NCI-H2196 treated with DMSO at 0.1 percent for 48 hours (cell line): Measurements from ENCODE around the gene GMNN.
A peak's percentile ranks its signal among the peaks of the same experiment; 100 is the strongest.
"Not testable (repeated sequence)": the region's sequence is repeated elsewhere in the genome, so short reads cannot be mapped to it uniquely, and the experiment has no call there.

ENCODE experiments used
- DNase-seq: peaks from one replicate; lab custom pipeline; 2025; ENCODE audit not compliant: unreplicated experiment; lab: John Stamatoyannopoulos, UW

Gene GMNN

DNA sequence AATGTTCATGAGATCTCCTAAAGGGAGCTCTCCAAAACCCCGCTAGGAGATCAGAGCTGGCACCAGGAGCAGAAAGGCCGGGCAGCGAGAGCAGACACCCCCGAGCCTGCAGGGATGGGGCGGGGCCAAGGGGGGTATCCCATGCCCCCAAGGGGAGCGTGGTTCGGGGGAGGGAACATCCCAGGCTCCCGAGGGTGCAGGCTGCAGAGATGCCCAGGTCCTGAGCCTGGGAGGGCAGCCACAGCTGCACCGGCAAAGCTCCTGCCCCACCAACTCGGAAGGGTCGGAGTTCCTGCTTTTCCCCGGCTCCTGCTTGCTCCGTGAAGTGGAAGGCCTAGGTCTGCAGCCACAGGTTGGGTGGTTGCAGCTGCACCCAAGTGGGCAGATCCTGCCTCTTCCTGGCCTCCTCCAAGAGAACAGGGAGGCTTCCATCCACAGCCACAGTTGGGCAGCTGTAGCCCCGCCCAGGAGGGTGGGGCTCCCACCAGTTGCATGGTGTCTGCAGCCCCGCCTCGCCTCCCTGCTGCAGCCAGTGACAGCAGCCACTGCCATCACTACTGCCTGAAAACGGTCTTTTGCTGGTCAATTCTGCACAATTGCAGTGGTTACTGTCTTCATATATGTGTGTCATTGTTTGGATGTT lies 13.4 kb upstream of the GMNN start:
- no peak for DNase-seq

DNA sequence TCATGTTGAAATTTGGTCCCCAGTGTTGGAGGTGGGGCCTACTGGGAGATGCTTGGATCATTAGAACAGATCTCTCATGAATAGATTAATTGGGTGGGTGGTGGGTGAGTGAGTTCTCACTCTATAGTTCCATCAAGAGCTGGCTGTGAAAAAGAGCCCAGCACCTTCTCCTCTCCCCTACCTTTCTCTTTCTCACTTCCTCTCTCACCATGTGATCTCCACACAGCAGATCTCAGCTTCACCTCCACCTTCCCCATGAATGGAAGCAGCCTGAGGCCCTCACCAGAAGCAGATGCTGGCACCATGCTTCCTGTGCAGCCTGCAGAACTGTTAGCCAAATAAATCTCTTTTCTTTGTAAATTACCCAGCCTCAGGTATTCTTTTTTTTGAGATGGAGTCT lies 12.9 kb upstream of the GMNN start:
- no peak for DNase-seq

DNA sequence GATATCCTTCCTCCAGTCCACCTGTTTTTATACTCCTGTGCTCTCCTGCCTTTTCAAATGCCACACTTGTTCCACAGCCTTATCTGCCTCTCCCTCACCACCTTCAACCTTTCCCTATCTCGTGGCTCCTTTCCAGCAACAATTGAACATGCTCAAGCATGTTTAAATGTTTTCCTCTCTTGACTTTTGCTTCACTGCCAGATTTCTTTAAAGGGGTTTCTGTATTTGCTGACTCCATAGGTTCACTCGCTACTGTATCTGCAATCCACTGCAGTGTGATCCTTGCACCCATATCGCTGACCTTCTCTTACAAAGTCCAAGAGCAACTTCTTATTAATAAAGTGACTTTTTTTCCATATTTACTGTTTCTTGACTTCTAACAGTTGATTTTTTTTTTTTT lies 11.2 kb upstream of the GMNN start:
- peak; percentile 49 for DNase-seq

DNA sequence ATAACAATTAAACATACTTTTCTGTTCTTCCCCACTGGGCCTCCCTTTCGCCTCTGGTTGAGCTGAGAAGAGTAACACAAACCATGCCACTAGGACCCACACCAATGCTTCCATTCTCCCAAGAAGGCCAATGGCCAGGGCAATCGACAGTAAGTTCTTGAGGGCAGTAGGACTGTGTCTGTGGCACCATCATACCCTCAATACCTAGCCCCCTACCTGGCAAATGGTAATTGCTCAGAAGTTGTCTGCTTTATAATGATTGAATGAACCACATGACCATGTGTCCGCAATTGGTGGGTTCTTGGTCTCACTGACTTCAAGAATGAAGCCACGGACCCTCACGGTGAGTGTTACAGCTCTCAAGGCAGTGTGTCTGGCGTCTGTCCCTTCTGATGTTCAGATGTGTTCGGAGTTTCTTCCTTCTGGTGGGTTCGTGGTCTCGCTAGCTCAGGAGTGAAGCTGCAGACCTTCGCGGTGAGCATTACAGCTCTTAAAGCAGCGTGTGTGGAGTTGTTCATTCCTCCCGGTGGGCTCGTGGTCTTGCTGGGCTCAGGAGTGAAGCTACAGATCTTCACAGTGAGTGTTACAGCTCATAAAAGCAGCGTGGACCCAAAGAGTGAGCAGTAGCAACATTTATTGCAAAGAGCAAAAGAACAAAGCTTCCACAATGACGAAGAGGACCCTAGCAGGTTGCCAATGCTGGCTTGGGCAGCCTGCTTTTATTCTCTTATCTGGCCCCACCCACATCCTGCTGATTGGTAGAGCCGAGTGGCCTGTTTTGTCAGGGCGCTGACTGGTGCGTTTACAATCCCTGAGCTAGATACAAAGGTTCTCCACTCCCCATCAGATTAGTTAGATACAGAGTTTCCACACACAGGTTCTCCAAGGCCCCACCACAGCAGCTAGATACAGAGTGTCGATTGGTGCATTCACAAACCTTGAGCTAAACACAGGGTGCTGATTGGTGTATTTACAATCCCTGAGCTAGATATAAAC lies 9.6 kb upstream of the GMNN start:
- not testable (repeated sequence) for DNase-seq

DNA sequence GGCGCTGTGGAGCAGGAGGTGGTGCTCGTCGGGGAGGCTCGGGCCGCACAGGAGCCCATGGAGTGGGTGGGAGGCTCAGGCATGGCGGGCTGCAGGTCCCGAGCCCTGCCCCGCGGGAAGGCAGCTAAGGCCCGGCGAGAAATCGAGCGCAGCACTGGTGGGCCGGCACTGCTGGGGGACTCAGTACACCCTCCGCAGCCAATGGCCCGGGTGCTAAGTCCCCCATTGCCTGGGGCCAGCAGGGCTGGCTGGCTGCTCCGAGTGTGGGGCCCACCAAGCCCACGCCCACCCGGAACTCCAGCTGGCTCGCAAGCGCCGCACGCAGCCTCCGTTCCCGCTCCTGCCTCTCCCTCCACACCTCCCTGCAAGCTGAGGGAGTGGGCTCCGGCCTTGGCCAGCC lies 8.8 kb upstream of the GMNN start:
- DNase-seq, result not testable (repeated sequence)

DNA sequence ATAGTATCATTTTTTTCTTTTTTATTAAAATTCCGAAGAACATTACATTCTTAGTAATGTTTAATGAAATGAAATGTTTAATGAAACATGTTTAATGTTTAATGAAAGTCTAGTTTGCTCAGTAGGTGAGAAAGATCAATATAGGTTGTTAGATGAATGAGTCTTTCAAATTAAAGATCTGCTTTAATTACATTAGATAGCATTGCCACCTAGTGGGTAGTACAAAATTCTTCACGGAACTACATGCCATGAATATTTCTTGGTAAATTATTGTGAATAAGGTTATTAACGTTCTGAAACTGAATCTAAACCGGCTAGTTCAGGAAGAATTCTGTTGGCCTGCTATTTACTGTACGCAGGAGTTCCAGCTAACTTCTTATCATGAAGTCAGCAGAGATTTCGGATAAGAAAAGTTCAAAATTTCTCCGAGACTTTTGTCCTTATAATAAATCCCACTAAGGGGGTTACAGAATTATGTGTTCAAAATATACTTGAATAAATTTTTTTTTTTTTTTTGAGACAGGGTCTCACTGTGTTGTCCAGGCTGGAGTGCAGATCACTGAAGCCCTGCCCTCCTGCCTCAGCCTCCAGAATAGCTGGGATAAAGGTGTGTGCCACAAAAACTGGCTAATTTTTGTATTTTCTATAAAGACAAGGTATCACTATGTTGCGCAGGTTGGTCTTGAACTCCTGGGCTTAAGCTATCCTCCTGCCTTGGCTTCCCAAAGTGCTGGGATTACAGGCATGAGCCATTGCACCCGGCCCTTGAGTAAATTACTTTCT lies 7.9 kb upstream of the GMNN start:
- DNase-seq, result peak; percentile 2

DNA sequence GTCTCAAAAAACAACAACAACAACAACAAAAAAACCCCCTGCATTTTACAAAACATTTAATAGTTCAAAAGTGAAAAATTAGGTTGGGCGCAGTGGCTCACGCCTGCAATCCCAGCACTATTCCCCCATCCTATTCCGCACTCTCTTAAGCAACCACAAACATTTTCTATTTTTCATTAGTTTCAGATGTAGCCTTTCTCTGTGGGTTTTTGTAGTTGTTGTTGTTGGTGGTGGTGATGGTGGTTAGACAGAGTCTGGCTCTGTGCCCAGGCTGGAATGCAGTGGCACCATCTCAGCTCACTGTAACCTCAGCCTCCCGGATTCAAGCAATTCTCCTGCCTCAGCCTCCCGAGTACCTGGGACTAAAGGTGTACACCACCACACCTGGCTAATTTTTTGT lies 6.4 kb upstream of the GMNN start:
- no peak for DNase-seq

DNA sequence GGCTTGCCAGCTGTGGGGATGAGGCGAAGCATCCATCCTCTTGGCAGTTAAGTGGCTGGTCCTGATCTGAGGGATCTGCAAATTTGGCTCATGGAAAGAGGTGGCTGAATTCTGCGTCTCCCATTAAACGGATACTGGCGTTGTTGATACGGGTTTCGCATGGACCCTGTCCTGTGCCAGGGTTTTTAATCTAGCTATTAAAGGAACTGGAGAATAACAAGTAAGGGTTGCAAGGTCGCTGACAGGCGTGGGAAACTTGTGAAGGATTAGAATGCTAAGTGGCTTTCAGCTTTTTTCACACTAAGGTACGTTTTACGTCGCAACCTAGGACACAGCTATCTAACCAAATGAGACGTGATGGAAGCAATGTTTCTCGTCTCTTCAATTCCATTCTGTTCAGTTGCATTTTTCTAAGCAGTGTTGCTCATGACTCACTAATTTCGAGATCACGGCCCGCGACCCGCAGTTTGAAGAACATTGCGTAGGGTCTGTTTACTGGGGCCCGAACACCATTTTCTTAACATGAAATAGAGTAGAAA lies 852 bp downstream of the GMNN start:
- no peak for DNase-seq

DNA sequence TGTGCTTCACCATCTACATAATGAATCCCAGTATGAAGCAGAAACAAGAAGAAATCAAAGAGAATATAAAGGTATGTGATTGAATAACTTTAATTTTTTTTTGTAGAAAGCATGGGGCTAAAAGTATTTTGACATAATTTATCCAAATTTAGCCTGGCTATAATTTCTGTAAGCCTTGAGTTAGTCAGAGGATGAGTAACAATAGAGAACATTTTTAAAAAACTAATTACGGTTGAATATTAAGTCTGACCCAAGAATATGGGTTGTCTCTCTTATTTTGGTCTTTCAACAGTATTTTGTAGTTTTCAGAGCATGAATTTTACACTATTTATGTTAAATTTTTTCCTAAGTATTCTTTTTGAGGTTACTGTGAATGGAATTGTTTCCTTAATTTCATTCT lies 2.5 kb downstream of the GMNN start:
- no peak for DNase-seq

DNA sequence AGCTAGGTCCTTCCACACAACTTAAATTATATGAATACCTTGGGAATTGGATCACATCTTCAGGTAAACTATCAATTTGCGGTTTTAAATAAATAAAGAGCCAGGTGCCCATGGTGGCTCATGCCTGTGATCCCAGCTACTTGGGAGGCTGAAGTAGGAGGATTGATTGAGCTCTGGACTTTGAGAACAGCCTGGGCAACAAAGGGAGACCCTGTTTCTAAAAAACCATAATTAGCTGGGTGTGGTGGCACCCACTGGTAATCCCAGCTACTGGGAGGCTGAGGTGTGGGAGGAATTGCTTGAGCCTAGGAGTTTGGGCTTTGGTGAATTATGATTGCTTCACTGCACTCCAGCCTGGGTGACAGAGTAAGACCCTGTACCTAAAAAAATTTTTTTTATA lies 3.4 kb downstream of the GMNN start:
- no peak for DNase-seq

DNA sequence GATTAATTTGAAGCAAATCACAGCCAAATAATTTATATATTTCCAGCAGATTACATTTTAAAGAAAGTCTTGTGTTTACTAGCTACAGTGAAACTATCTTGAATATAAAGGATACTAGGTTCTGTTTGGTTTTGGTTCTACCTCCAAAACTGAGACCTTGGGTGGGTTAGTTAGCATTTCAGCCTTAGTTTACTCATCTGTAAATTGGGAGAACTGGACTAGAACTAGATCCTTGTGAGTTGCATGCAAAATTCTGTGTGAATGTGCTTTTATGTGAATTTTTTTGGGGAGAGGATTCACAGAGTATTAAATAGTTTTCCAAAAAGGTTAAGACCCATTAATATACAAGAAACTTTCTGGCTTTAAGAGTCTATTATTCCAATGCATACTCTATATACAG lies 4.1 kb downstream of the GMNN start:
- DNase-seq, result no peak

DNA sequence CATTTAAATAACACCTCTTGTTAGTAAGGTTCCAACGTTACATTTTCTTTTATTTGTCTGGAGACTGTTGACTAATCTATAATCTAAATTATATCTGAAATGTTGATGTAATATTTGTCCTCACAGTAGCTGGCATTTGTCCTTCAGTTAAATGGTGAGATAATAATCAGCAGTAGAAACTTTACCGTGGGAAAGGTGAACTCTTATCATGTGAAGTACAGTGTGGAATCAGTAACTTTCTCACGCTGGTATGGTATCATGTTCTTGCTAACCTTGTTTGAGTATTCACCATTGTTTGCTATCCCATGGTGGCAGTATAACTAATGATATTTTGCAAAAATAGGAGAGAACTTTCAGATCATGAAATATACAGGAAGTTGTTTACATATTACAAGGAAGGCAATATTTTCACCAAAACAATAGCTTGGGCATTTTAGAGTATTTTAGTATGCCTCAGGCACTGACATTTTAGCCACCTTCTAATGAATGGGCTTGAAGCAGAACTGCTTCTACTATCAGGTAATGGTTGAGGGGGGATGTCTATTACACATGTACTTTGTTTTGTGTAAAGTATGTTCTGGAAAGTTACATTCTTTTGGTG lies 4.8 kb downstream of the GMNN start:
- no peak for DNase-seq

DNA sequence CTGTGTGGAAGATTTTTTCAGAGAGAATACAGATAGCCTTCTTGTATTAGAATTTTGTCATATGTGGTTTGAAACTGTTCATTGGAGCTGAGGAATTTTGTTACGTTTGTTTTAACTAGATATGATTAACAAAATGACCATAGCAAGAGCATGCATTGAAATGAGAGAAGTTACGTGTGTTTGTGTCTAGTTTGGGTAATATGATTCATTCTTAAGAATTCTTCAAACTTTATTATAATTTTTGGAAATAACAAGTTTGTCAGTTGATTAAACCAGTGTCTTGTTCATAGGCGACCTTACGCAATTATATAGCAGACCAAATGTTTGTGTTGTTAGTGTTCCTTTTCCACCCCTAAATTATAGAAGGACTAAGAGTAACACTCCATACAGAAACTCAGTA lies 5.5 kb downstream of the GMNN start:
- no peak for DNase-seq

DNA sequence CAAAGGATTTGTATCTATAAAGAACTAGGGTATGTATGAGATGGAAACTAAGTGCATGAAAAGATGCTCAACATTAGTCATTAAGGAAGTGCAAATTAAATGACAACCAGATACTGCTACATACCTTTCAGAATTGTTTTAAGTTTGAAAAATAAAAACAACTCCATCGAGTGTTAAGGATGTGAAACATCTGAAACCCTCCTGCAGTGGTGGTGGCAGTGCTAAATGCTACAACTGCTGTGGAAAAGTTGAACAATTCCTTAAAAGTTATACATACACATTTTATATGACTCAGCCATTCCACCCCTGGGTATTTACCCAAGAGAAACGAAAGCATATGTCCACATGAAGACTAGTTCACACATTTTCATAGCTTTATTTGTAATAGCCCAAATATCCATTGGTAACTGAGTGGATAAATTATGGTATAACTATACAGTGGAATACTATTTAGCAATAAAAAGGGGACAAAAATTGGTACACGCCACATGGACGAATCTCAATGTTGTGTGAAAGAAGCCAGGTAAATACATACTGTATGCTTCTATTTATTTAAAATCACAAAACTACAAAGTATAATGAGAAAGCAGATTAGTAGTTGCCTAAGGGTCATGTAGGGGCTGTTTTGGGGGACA lies 13.4 kb downstream of the GMNN start:
- DNase-seq, result no peak

DNA sequence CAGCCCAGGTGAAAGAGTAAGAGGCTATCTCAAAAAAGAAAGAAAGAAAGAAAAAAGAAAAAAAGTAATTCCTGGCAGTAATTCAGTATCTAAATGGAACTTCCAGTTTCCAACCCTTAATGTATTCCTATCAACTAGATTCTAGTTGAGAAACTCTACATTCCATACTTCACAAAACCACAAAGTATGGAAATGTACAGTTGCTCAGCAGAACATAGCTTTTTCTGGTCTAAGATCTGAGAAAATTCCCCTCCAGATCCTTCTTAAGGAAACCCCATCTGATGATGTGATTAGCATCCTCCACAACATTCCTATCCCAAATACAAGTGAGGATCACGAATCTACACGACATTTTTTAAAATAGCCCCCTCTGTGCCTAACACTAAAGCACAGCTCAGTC lies 20.4 kb downstream of the GMNN start:
- no peak for DNase-seq

DNA sequence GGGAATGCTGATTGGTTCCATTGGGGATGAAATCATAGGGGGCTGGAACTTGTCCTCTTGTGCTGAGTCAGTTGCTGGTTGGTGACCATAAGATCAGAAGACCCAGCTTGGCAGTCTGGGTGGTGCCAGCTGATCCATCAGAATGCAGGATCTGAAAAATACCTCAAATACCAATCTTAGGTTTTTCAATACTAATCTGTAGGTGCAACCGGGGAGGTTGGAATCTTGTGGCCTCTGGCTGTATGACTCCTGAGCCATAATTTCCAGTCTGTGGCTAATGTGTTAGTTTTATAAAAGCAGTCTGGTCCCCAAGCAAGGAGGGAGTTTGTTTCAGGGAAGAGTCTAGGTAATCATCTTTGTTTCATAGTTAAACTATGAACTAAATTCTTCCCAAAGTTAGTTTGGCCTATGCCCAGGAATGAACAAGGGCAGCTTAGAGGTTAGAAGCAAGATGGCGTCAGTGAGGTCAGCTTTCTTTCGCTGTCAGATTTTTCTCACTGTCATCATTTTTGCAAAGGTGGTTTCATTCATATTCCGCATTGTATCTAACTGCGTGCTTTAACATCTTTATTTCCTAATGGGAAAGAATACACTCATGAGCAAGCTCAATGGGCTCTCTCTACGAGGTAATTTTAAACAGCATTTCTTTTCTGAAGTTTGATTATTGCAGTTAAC lies 22.0 kb downstream of the GMNN start:
- DNase-seq, result no peak

DNA sequence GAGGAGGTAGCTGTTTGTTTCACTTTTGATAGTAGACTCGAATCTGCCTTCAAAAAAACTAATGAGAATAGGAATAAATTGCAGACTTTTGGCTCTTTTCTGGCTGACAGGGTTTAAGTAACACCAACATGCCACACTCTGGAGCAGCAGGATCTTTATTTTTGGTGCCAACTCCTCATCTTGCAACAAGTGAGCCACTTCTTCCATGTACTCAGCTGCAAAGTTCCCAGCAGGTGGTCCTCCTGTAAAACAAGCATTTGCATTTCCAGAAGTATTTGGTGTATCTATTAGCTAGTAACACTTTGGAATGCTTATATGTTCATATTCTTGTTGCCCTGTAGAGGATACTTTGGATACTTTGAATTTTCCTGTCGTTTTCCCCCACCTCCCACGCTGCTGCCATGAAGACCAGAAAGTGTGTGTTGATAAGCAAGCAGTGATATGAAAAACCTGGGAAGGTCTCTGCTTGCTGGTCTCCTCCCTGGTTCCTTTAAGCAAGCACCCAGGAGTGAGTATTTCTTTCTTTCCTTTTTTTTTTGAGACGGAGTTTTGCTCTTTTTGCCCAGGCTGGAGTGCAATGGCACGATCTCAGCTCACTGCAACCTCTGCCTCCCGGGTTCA lies 23.0 kb downstream of the GMNN start:
- no peak for DNase-seq

DNA sequence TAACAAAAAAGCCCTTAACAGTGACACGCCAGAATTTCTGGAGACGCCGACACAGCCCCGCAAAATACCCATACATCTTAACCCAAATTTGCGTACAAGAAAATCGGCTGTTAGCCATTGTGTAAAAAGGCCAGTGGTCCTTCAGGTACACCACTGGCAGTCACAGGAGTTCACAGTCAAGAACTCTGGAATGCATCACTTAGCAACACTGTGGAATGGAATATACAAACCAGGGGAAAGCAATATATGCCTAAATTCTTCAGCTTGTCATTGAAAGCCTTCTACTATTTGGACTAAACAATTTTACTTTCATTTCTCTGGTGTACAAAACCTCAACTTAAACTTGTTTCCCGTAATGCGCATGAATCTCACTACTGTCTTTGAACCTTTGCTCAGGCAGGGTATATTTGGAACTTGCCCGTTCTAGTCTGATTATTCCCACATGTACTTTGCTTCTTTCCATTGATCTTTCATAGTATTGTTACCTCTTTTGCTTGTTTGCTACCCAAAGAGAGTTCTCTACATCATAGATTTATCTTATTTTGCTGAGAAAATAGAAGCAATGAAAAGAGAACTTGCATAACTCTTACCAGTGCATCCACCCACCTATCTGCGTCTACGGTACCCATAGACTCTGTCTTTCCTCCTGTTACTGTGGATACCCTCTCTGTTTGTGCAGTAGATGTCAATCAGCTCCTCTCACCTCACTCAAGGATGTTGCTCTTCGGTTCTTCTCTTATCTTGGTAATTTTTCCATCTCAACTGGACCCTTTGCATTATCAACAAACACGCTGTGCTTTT lies 24.2 kb downstream of the GMNN start, which contains the start of gene ARMH2:
Gene ARMH2, minus strand, starts transcription at position 178 of the 801 bp plus-strand sequence. Its CDS starts 60 bp downstream, at position 118.
- no peak for DNase-seq

DNA sequence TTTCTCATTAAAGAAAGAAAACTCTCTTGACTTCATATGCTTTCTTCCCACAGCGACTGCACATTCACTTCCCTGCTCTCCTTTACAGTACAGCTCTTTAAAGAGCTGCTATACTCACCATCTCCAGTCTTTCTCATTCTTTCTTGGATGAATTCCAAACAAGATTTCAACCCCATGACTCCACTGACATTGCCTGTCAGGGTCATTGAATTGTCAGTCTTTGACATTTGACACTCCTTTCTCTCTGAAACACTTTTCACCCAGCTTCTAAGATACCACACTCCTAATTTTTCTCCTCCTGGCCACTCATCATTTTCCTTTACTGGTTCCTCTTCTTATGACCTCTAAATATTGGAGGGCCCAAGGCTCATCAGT lies 24.8 kb downstream of the GMNN start:
- DNase-seq, result no peak
